Mucosa of stomach (tissue), 1 donor: ENCODE measurements around the gene ZMIZ1.

Experiments
- H3K27me3 ChIP-seq: one replicate; pipeline ENCODE4 v1.7.0; 2013; ENCODE audit warnings: mild to moderate bottlenecking, low read length; ENCODE audit not compliant: control insufficient read depth, insufficient read depth
- H3K36me3 ChIP-seq: one replicate; pipeline ENCODE4 v1.7.0; 2013; ENCODE audit warnings: low read length; ENCODE audit not compliant: control insufficient read depth, insufficient read depth
- H3K4me1 ChIP-seq: one replicate; pipeline ENCODE4 v1.7.0; 2013; ENCODE audit warnings: mild to moderate bottlenecking, low read length; ENCODE audit not compliant: control insufficient read depth, insufficient read depth
- H3K4me3 ChIP-seq: one replicate; pipeline ENCODE4 v1.7.0; 2013; ENCODE audit warnings: low read length
- H3K9ac ChIP-seq: one replicate; pipeline ENCODE4 v1.7.0; 2013; ENCODE audit warnings: mild to moderate bottlenecking, low read length, moderate library complexity
- H3K9me3 ChIP-seq: one replicate; pipeline ENCODE4 v1.7.0; 2013; ENCODE audit warnings: mild to moderate bottlenecking, low read length, moderate library complexity; ENCODE audit not compliant: control insufficient read depth
- donor health status: Pancreatic carcinoma.

ZMIZ1 gene

GRCh38 chr10:79178070-79178576, 109.4 kb downstream of the ZMIZ1 start:
- no peak overlapping the region for H3K9ac ChIP-seq
- H3K9me3 ChIP-seq: no peaks in the 10 kb centered on the region
- H3K4me3 ChIP-seq: no peak overlapping the region
- peaks cover 72% of the 10 kb centered on the region for H3K4me1 ChIP-seq
- H3K36me3 ChIP-seq: peaks cover 10% of the 10 kb centered on the region
- H3K27me3 ChIP-seq: no peaks in the 10 kb centered on the region

- Histone ChIP-seq H3K4me1 (peaks cover 77% of the 10 kb centered on the region), H3K36me3 (peaks cover 10% of the 10 kb centered on the region), H3K27me3 (no peaks in the 10 kb centered on the region), H3K9me3 (no peaks in the 10 kb centered on the region), H3K9ac (no peak overlapping the region), H3K4me3 (no peak overlapping the region)
These were observed 109.9 kb downstream of the ZMIZ1 start for GRCh38 chr10:79178614-79179163.

GRCh38 chr10:79179164-79179956, 110.6 kb downstream of the ZMIZ1 start:
- no peaks in the 10 kb centered on the region for H3K27me3 ChIP-seq
- H3K4me1 ChIP-seq: peaks cover 84% of the 10 kb centered on the region
- H3K9me3 ChIP-seq: no peaks in the 10 kb centered on the region
- no peak overlapping the region for H3K9ac ChIP-seq
- no peak overlapping the region for H3K4me3 ChIP-seq
- peaks cover 10% of the 10 kb centered on the region for H3K36me3 ChIP-seq

GRCh38 chr10:79179957-79180309, 111.2 kb downstream of the ZMIZ1 start:
- Histone ChIP-seq H3K4me1 (peaks cover 84% of the 10 kb centered on the region), H3K9me3 (no peaks in the 10 kb centered on the region), H3K36me3 (peaks cover 10% of the 10 kb centered on the region), H3K27me3 (no peaks in the 10 kb centered on the region), H3K9ac (no peak overlapping the region), H3K4me3 (no peak overlapping the region)

- Histone ChIP-seq H3K9ac (no peak overlapping the region), H3K36me3 (peaks cover 10% of the 10 kb centered on the region), H3K4me3 (no peak overlapping the region), H3K9me3 (no peaks in the 10 kb centered on the region), H3K4me1 (peaks cover 84% of the 10 kb centered on the region), H3K27me3 (no peaks in the 10 kb centered on the region)
These were observed 111.9 kb downstream of the ZMIZ1 start for GRCh38 chr10:79180414-79181221.

GRCh38 chr10:79181227-79181626, 112.5 kb downstream of the ZMIZ1 start:
- no peak overlapping the region for H3K9ac ChIP-seq

GRCh38 chr10:79181698-79182521, 113.1 kb downstream of the ZMIZ1 start:
- H3K27me3 ChIP-seq: no peaks in the 10 kb centered on the region
- no peaks in the 10 kb centered on the region for H3K9me3 ChIP-seq
- H3K4me3 ChIP-seq: no peak overlapping the region
- peaks cover 10% of the 10 kb centered on the region for H3K36me3 ChIP-seq
- peaks cover 80% of the 10 kb centered on the region for H3K4me1 ChIP-seq
- H3K9ac ChIP-seq: peak overlapping the region; percentile 24

More at GRCh38 chr10:79181227-79181626, 112.5 kb downstream of the ZMIZ1 start:
- H3K4me3 ChIP-seq: no peak overlapping the region
- no peaks in the 10 kb centered on the region for H3K9me3 ChIP-seq
- peaks cover 10% of the 10 kb centered on the region for H3K36me3 ChIP-seq
- no peaks in the 10 kb centered on the region for H3K27me3 ChIP-seq
- peaks cover 84% of the 10 kb centered on the region for H3K4me1 ChIP-seq

- no peaks in the 10 kb centered on the region for H3K27me3 ChIP-seq
- H3K4me1 ChIP-seq: peaks cover 83% of the 10 kb centered on the region
- H3K9ac ChIP-seq: peak overlapping the region; percentile 24
- peaks cover 16% of the 10 kb centered on the region for H3K36me3 ChIP-seq
- H3K4me3 ChIP-seq: no peak overlapping the region
- no peaks in the 10 kb centered on the region for H3K9me3 ChIP-seq
These were observed 114.2 kb downstream of the ZMIZ1 start for GRCh38 chr10:79182781-79183467.

- Histone ChIP-seq H3K27me3 (no peaks in the 10 kb centered on the region), H3K4me3 (no peak overlapping the region), H3K4me1 (peaks cover 84% of the 10 kb centered on the region), H3K9me3 (no peaks in the 10 kb centered on the region), H3K36me3 (peaks cover 10% of the 10 kb centered on the region), H3K9ac (no peak overlapping the region)
These were observed 114.7 kb downstream of the ZMIZ1 start for GRCh38 chr10:79183468-79183865.

- Histone ChIP-seq H3K4me1 (peaks cover 84% of the 10 kb centered on the region), H3K4me3 (no peak overlapping the region), H3K9me3 (no peaks in the 10 kb centered on the region), H3K9ac (no peak overlapping the region), H3K36me3 (peaks cover 8% of the 10 kb centered on the region), H3K27me3 (no peaks in the 10 kb centered on the region)
These were observed 115.4 kb downstream of the ZMIZ1 start for GRCh38 chr10:79184145-79184625.

GRCh38 chr10:79184657-79185056, 115.9 kb downstream of the ZMIZ1 start:
- no peaks in the 10 kb centered on the region for H3K27me3 ChIP-seq
- no peak overlapping the region for H3K9ac ChIP-seq
- H3K4me3 ChIP-seq: no peak overlapping the region
- H3K36me3 ChIP-seq: peaks cover 8% of the 10 kb centered on the region
- H3K4me1 ChIP-seq: peaks cover 87% of the 10 kb centered on the region
- no peaks in the 10 kb centered on the region for H3K9me3 ChIP-seq
